NCI-H1105 treated with DMSO at 0.1 percent for 48 hours (cell line): Measurements from ENCODE around the gene CSAD.
"Not testable (repeated sequence)": the region's sequence is repeated elsewhere in the genome, so short reads cannot be mapped to it uniquely, and the experiment has no call there.

ENCODE experiments used
- DNase-seq: peaks from one replicate; lab custom pipeline; 2025; lab: John Stamatoyannopoulos, UW

CSAD gene

DNA sequence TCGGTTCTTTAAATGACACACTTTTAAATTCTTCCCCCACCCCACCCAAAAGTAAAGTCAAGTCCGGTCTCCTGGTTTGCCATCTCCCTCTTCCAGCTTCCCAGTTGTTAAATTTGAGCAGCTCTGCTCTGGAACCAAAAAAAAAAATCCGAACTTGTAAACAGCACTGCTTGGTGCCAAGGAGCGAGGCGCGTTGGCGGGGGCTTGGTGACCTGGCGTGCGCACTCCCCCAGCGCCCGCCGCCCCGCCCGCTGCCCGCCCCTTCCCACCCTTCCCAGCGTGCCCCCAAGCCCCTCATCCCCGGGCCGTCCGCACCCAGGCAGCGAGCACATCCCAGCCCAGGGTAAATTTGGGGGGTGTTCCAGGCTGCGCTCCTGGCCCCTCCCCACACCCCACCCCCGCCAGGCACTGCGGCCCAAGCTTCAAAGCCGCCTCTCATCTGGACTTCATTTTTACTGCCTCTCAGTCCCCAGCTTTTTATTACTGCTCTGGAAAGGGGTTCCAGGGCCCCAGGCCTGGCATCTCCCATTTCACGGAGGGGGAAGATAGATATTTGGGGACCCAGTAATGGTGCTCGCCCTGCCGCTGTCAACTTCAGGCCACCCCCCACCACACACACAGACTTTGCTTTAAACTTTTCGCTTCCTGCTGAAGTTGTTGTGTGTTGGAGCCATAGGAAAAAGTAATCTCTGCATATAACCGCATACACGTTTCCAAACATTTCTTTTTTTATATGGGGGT is 38.0 kb upstream of the CSAD start:
- no peak for DNase-seq

DNA sequence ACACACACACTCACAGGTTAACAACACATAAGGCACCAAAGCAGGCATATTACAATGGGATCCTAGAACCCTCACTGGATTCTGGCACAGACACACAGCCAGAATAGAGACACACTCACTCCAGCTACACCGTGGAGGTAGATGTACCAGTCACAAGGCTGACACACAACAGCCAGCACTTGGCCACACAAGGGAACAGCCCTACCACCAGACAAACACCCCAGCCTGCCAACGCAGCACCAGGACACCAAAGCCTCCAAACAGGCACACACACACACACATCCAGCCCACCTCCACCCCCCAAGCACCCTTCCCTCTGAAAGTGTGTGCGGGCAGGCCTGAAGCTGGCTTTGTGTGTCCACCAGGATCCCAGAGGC is 37.2 kb upstream of the CSAD start:
- DNase-seq: no peak

DNA sequence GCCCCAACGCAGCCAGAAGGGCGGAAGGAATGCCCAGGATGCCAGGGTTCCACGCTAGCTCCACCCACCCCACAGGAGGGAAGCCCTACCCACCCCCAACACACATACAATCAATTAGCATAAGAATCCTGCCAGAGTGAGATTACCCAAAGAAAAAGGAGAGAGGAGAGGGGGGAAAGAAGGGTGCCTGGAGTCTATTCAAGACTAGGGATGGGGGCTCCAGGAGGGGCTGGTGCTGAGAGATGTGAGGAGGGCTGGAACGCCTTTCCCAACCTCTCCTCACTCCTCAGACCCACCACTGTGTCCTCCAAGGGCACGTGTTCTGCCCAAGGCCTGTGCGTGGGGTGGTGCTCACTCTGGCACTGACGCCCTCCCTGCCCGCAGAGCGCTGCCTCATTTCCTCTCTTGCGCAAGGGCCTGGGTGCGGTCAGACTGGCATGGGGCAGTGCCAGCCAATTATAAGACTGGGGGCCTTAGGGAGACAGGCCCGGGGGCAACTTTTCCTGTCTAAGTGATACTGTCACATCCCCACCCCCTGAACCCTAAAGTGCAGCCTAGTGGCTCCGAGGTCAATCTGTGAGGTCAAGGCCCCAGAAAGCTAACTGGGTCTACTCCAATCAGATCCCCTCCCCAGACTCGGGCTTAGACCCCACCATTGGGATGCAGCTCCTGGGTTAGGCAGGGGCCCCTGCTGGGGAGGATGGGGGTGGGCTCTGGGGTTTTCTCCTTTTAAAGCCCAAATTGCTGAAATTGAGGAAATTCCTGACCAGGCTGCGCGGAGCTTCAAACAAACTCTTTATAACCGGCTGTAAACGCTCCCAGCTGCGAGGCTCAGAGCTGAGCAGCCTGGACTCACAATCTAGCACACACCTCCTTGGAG is 36.6 kb upstream of the CSAD start:
- DNase-seq: no peak

DNA sequence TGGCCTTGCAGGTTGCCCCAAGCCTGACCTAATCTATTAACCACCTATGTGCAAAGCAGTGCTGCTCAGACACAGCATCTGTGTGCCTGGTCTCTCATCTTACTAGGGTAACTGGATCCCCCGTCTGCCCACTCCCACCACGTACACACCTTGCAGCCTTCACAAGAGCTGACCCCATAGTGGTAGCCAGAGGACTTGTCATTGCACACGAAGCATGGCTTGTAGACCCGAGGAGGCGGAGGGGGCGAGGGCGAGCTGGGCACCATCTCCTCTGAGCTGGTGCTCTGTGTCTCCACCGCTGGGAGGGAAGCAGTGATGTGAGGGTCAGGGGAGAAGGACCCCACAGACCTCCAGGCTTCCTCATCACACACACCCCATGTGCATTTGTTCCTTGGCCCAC is 34.8 kb upstream of the CSAD start:
- DNase-seq: no peak

DNA sequence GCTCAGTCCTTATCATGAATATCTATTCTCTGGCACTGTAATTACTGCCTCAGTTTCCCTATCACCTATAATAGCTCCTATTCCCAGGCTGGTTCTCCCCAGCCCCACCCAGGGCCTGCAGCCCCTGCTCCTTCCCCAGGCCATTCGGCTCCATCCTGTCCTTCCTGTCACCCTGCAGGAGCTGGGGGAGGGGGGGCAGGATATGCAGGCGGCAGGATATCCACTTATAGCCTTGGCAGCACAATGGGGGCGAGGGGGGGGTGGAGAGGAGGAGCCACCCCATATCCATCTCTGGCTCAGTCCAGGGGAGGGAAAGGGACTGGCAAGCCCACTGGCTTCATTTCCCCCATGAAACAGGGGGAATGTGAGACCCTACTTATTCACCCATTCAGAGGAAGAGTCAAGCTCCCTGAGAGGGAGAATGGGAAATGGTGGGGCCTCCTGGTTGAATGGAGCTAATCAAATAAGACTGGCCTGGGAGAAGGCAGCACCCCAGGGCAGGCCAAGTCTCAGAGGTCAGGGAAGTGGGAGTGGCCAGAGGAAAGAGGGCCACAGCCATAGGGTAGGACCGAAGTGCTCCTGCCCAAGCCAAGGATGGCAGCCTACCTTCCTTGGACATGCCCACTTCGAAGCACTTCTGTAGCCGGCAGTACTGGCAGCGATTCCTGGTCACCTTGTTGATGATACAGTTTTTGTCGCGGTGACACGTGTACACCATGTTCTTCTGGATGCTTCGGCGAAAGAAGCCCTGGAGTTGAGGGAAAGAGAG is 34.1 kb upstream of the CSAD start:
- no peak for DNase-seq

DNA sequence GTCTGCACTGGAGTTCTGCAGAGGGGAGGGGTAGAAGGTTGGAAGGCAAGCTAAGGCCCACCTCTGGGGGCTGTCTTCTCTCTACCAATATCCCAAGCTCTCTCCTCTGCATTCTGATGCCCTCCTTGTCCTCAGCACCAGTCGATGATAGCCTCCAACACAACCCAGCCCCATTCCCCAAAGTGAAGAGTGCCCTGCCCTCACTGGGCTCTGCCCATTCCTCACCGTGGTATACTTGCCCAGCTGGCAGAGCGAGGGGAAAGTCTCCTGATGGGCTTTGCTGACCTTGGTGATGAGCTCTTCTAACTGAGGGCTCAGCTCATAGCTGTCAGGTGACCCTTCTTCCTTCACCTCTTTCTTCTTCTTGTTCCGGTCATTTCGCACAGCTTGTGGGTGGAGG is 33.5 kb upstream of the CSAD start:
- no peak for DNase-seq

DNA sequence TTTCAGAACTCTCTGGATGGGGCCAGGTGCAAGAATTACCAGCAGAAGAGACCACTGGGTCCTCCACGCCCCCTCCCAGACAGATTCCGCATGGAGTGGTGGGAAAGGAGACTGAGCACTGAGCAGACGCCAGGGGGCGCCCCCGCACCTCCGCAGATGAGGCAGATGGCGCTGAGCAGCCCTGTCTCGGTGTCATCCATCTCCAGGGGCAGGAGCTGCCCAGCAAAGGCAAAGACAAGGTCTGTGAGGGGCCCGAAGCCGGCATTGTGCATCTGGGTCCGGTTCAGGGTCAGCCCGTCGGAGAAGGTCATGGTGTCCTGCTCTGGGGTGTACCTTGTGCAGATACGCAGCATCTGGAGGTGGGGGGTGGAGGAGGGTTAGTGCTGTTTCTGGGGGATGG is 32.6 kb upstream of the CSAD start:
- peak; percentile 46 for DNase-seq

DNA sequence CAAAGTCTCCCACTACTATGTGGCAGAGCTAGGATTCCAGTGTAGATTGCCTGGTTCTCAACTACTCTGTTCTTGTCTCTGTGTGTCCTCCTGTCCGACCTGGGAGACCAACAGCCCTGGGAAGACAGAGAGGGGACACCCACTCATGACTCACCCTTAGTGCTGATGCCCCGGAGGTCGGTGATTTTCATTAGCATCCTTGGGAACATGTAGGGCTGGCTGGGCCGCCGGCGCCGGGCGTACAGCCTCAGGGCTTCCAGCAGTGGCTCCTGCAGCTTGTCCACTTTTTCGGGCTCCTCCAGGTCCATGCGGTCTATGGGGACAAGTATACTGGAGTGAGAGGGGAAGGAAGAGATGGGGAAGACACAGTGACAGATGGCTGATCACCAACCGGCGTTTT is 32.2 kb upstream of the CSAD start:
- DNase-seq: no peak

DNA sequence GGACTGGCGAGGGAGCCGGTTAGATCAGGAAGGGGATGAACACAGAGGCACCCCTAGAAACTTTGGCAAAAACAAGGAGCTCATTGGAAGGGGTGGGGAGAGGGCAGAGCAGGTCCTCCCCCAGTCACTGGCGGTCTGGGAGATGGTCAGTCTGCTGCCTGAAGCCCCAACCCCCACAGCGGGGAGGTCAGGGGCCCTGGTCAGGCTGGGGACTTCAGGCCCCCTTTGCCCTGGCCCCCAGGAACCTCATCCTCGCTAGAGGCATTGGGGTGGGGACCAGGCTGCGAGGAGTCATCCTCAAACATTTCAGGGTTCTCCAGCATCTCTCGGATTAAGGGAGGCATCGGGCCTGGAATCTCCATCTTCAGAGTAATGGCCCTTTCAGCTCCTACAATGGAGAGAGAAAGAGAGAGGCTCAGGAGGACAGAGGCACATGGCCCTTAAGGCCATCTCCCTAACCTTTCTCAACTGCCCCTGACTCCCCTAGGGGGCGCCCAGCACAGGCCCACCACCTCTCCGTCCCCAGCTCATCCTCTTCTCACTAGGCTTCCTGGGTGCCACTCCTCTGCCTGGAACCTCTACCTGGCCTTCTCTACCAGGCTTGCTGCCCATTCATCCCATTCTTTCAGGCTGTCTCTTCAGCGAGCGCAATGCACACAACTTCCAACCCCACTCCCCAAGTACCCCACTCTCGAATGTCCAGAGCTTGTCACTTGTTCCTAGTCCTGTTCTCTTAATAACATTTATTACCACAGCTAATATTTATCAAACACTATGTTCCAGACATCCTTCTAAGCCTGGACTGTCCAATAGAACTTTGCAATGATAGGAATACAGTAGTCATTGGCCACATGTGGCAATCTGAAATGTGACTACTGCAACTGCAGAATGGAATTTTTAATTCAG is 31.0 kb upstream of the CSAD start:
- DNase-seq: no peak

DNA sequence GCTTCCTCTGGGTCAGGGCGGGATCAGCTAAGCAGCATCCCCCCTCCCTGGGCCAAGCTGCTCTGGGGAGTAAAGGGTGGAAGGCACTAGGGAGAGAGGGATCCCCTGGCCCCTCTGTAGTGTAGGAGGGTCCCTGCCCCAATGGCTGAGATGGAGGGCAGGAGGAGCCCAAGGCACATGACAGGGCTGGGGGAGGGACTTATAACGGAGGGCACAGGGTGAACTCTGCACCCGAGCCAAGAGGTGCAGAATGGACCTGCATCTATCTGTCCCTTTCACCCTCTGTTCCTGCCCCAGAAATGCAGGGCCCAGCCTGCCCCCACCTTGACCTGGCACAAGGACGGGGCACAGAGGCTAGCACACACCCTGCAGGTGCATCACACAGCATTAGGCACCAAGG is 30.1 kb upstream of the CSAD start:
- no peak for DNase-seq

GRCh38 chr12:53208877-53209463 is 28.2 kb upstream of the CSAD start:
- no peak for DNase-seq

- no peak for DNase-seq
Observed at GRCh38 chr12:53208435-53208834, 27.7 kb upstream of the CSAD start.

- no peak for DNase-seq
Observed at GRCh38 chr12:53207042-53207441, 26.3 kb upstream of the CSAD start, which contains the start of gene ITGB7. Gene ITGB7 (minus strand): TSS chr12:53207251. CDS start chr12:53200443, 6,808 bp downstream.

- no peak for DNase-seq
Observed at GRCh38 chr12:53205747-53206419, 25.2 kb upstream of the CSAD start.

GRCh38 chr12:53204351-53204750 is 23.6 kb upstream of the CSAD start:
- DNase-seq: no peak

GRCh38 chr12:53202316-53202715 is 21.6 kb upstream of the CSAD start:
- DNase-seq: not testable (repeated sequence)

- no peak for DNase-seq
Observed at GRCh38 chr12:53201639-53202038, 20.9 kb upstream of the CSAD start.

DNA sequence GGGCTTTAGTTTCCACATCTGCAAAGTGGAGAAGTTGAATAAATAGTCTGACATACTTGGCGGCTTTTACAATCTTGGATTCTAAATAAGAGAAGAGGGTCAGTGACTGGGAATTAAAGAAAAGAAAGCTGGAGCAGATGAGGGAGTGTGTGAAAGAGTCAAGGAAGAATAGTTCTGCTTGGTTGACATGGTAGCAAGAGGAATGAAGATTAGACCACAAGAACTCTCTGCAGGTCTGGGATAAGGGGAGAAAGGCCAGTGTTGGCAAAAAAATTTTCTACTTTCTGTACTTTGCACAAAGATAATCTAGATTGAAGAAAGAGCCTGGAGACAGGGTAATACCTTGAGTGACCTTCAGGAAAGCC is 20.4 kb upstream of the CSAD start:
- no peak for DNase-seq

DNA sequence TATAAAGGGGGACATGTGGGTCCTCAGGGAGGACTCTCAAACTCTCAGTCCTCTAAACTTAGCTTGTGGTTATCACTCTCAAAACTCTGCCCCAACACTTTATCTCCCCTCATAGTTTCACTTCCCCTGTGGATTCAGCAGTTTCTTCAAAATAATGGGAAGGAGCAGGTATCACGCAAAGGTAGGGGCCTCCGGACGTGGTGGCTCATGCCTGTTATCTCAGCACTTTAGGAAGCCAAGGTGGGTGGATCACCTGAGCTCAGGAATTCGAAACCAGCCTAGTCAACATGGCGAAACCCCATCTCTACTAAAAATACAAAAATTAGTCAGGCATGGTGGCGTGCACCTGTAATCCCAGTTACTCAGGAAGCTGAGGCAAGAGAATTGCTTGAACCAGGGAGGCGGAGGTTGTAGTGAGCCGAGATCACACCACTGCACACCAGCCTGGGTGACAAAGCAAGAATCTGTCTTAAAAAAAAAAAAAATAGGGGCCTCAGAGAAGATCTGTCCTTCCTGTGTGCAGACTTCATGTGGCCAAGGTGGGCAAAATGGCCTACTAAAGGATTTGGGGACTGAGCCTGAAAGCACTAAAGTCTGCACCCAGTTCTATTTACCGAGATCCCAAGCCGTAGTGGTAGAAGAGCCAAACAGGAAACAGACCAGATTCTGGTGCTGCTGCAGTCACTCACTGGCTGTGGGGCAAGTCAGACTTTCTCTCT is 19.9 kb upstream of the CSAD start:
- no peak for DNase-seq

DNA sequence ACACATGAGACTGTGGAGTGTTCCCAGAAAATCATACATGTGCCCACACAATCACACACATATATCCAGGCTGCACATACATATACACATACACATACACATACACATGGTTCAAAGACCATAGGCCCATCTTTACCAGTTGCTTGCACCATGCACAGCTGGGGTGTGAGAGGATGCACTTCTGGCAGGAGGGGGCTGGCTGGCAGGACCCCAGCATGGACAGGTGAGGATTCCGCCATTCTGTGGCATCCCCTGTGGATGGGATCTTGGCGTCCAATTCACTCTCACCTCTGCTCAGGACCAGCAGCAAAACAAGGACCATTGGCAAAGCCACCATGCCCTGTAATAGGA is 19.4 kb upstream of the CSAD start:
- no peak for DNase-seq
